Stomach (tissue), 9 donors: ENCODE measurements around the gene LILRA1. TPM values are rescaled to one million over a fixed set of nuclear protein-coding genes. Genes with fewer than 3 reads are reported as not detected.

Source experiments
- DNase-seq, 2 donors: peaks; one replicate each; pipeline versions ENCODE4 v3.0.0 to v3.0.0-alpha.2; 2013 to 2019
- H3K27ac ChIP-seq, 5 donors: fragments of 200-600 bp in 4 of 5; sonication (generic) in 4 of 5; one replicate each; pipeline ENCODE4 v1.5.1; 2013 to 2019; ENCODE audit warnings: mild to moderate bottlenecking in 1 of 5, moderate library complexity in 1 of 5
- H3K27me3 ChIP-seq, 3 donors: fragments of 200-600 bp; sonication (generic); one replicate each; pipeline ENCODE4 v1.5.1; 2017 to 2019; ENCODE audit warnings: mixed run types in 1 of 3
- H3K36me3 ChIP-seq, 4 donors: fragments of 200-600 bp; sonication (generic); 1 replicate in 3 of 4; 2 replicates in 1 of 4; pipeline ENCODE4 v1.5.1; 2016 to 2019
- H3K4me1 ChIP-seq, 4 donors: fragments of 200-600 bp; sonication (generic); one replicate each; pipeline ENCODE4 v1.5.1; 2016 to 2019
- H3K4me3 ChIP-seq, 4 donors: fragments of 200-600 bp; sonication (generic) in 3 of 4; one replicate each; pipeline ENCODE4 v1.5.1; 2016 to 2019; ENCODE audit warnings: mild to moderate bottlenecking in 1 of 4
- H3K9me3 ChIP-seq, 4 donors: fragments of 200-600 bp; sonication (generic); one replicate each; pipeline ENCODE4 v1.5.1; 2016 to 2019
- EP300 ChIP-seq: sonication (generic); formaldehyde crosslinking; IDR thresholded peaks from one replicate; pipeline ENCODE4 v1.6.1; 2017; ENCODE audit warnings: antibody characterized with exemption
- POLR2A ChIP-seq, 4 donors: fragments of 450-650 bp; IDR thresholded peaks; one replicate each; pipeline ENCODE4 v1.6.1; 2016; ENCODE audit warnings: antibody characterized with exemption in 4 of 4, control low read depth in 2 of 4, mild to moderate bottlenecking in 1 of 4, moderate library complexity in 1 of 4
- POLR2AphosphoS5 ChIP-seq, 3 donors: sonication (generic); formaldehyde crosslinking; IDR thresholded peaks; one replicate each; pipeline ENCODE4 v1.6.1; 2016; ENCODE audit warnings: antibody characterized with exemption in 3 of 3
- WGBS, 5 donors: extraction: QIAGEN DNeasy Blood & Tissue Kit in 3 of 5; methylation state at CpG; one replicate each; pipeline versions ENCODE4 v1.1.5 to v1.1.7; 2013 to 2018; 5-methylcytosine and 5-hydroxymethylcytosine counted together
- intact Hi-C: fragments of 100-400 bp; cut with DNase I; formaldehyde crosslinking; loops from one replicate; pipeline ENCODE4 v1.15.1; 2023; ENCODE audit warnings: low total_unique reads
- polyA plus RNA-seq, 3 donors: library from polyadenylated mRNA; stranded (reverse); fragments of 200-250 nt; gene quantifications; one replicate each; pipeline ENCODE4 v1.2.3, GENCODE V29; 2013
- total RNA-seq, 5 donors: library from RNA; depleted of rRNA; stranded (reverse); fragments of >200 nt; gene quantifications; one replicate each; pipeline versions ENCODE4 v1.1.0 to v1.2.3, GENCODE V29; 2014 to 2016
- TF ChIP-seq, protein P1 (sequence below), 7 experiments: fragments of 450-650 bp in 4 of 7; fragments of 200-600 bp in 3 of 7; sonication (generic) in 3 of 7; IDR thresholded peaks; one replicate each; pipeline ENCODE4 v1.5.1; 2016 to 2019; ENCODE audit warnings: antibody characterized with exemption in 7 of 7, control low read depth in 2 of 7, mild to moderate bottlenecking in 1 of 7
- donor health status: healthy with polysubstance abuse.
- donor health status: Bipolar disorder and iron deficiency.
- donor health status: healthy.

Gene LILRA1
- total and polyA plus RNA-seq, 8 donors = 0.25 to 0.62 (median 0.31) TPM; not detected in 5

DNA sequence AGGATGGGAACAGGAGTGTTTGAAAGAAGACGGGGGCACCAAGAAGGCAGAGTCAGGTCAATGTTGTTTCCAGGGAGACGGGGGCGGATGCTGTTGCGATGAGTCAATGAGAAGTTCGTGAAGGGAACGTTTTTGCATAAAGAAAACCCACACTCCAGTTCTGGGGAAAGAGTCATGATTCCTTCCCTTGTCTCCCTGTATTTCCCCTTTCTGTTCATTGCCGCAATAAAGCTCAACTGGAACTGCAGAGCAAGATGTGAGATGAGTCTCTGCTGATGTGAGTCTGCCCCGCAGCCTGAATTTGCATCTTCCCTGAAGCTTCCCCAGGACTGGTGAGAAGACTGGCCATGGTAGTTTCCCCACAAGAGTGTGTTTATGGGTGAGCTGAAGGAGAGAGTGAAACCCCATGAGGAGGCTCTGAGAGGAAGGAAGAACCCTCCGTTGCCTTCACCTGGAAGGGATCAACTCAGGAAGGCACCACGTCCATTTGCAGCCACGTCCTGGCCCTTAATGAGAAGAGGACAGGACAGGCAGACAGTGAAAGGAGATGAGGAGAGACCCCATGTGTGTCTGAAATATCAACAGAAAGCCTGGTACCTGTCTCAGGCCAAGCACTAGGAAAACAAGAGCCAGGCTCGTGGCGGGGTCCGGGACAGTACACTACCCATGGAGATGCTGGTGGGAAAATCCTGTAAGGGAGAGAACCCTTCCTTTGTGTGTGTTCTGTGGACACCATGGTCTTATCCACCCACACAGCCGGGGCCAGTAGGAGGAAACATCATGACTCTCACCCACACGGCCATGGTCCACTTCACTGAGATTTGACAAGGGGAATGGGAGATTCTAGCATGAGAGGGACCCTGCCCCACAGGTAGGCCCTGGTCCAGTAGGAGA is 13.7 kb downstream of the LILRA1 start:
- H3K27ac ChIP-seq = no peak overlapping the region
- intact Hi-C loops = no loop called here
- peaks cover 6 to 28% (median 13%) of the 10 kb centered on the region in 4 donors for H3K9me3 ChIP-seq
- H3K4me3 ChIP-seq = no peak overlapping the region
- no peaks in the 10 kb centered on the region for H3K36me3 ChIP-seq
- H3K4me1 ChIP-seq = no peaks in the 10 kb centered on the region
- no peak for TF ChIP-seq EP300
- TF ChIP-seq, protein P1, sequence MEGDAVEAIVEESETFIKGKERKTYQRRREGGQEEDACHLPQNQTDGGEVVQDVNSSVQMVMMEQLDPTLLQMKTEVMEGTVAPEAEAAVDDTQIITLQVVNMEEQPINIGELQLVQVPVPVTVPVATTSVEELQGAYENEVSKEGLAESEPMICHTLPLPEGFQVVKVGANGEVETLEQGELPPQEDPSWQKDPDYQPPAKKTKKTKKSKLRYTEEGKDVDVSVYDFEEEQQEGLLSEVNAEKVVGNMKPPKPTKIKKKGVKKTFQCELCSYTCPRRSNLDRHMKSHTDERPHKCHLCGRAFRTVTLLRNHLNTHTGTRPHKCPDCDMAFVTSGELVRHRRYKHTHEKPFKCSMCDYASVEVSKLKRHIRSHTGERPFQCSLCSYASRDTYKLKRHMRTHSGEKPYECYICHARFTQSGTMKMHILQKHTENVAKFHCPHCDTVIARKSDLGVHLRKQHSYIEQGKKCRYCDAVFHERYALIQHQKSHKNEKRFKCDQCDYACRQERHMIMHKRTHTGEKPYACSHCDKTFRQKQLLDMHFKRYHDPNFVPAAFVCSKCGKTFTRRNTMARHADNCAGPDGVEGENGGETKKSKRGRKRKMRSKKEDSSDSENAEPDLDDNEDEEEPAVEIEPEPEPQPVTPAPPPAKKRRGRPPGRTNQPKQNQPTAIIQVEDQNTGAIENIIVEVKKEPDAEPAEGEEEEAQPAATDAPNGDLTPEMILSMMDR (IDR thresholded peaks at IDR 0.05) = no peak
- TF ChIP-seq POLR2A (IDR thresholded peaks at IDR 0.05) = no peak
- TF ChIP-seq POLR2AphosphoS5 (IDR thresholded peaks at IDR 0.05) = no peak
- H3K27me3 ChIP-seq = peaks cover 0 to 15% (median 3%) of the 10 kb centered on the region in 3 donors
- WGBS, 5 donors = 67 to 80% (median 75%) methylated on average over 14 to 16 of the region's 16 CpGs
- DNase-seq = peak in 1 of 2 donors; percentile 16

DNA sequence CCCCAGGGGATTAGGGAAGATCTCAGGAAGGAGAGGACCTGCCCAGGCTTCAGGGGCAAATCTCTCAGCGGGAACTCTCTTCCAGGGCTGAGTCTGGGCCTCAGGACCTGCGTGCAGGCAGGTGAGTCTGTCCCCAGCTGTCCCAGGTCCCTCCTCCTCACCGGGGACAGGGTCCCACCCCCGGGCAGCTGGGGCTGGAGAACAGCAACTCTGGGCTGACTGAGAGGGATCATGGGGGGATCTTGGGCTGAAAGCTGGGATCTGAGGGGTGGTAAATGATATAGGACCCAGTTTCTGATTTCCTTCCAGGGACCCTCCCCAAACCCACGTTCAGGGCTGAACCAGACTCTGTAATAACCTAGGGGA is 14.3 kb downstream of the LILRA1 start:
- no peak overlapping the region for H3K4me3 ChIP-seq
- intact Hi-C loops = no loop called here
- no peak for TF ChIP-seq EP300
- TF ChIP-seq, protein P1 (IDR thresholded peaks at IDR 0.05) = no peak
- no peak for TF ChIP-seq POLR2A (IDR thresholded peaks at IDR 0.05)
- no peak for TF ChIP-seq POLR2AphosphoS5 (IDR thresholded peaks at IDR 0.05)
- no peaks in the 10 kb centered on the region for H3K4me1 ChIP-seq
- peaks cover 0 to 15% (median 0%) of the 10 kb centered on the region in 3 donors for H3K27me3 ChIP-seq
- 50 to 79% (median 60%) methylated on average over 1 to 5 of the region's 5 CpGs for WGBS, 5 donors
- H3K27ac ChIP-seq = no peak overlapping the region
- no peaks in the 10 kb centered on the region for H3K36me3 ChIP-seq
- DNase-seq = no peak
- H3K9me3 ChIP-seq = peaks cover 6 to 31% (median 13%) of the 10 kb centered on the region in 4 donors

DNA sequence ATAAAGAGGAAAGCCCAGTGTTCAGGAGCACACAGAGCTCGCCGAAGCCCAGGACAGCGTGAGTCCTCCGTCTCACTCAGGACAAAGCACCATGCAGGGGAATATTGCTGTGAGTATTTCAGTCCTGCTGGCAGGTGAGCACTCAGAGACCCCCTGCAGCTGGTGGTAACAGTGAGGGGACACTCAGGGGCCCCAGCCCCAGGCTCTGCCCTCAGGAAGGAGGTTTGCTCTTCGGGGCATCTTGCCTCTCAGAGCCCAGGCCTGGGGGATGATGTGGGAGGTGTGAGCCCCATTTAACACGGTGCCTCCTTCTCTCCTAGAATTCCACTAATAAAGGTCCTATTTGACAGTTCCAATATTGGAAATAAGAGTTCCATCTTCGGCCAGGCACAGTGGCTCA is 14.8 kb downstream of the LILRA1 start:
- no peak for DNase-seq
- 66 to 86% (median 82%) methylated on average over 3 to 7 of the region's 7 CpGs for WGBS, 5 donors
- Histone ChIP-seq H3K27me3 (peaks cover 0 to 15% (median 0%) of the 10 kb centered on the region in 3 donors), H3K27ac (no peak overlapping the region), H3K9me3 (peaks cover 6 to 32% (median 13%) of the 10 kb centered on the region in 4 donors), H3K36me3 (no peaks in the 10 kb centered on the region), H3K4me1 (no peaks in the 10 kb centered on the region), H3K4me3 (no peak overlapping the region)
- intact Hi-C loops = no loop called here
- TF ChIP-seq EP300 = no peak
- no peak for TF ChIP-seq POLR2A (IDR thresholded peaks at IDR 0.05)
- TF ChIP-seq, protein P1 (IDR thresholded peaks at IDR 0.05) = no peak

DNA sequence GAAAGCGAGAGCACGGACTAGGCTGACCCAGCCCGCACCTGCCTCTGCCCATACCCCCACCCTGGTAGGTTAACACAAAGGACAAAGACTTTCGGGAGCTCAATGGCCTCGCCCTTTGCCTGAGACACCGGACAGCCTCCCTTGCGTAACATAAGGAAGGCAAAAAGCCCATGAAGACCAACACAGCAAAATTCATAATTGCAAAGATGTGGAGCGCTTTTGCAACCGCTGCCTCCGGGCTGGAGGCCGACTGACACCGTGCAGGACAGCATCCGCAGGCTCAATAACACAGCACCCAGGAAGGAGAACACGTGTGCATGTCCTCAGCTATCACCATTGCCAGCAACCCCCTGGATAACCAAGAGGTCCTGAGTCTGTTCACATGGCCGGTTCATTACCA is 15.4 kb downstream of the LILRA1 start:
- 80 to 88% (median 87%) methylated on average over 15 of the region's 15 CpGs for WGBS, 5 donors
- H3K9me3 ChIP-seq = peaks cover 6 to 32% (median 13%) of the 10 kb centered on the region in 4 donors

More for the DNA sequence above, 15.4 kb downstream of the LILRA1 start:
- Histone ChIP-seq H3K36me3 (no peaks in the 10 kb centered on the region), H3K4me1 (no peaks in the 10 kb centered on the region), H3K27ac (no peak overlapping the region), H3K27me3 (peaks cover 0 to 15% (median 0%) of the 10 kb centered on the region in 3 donors), H3K4me3 (no peak overlapping the region)
- intact Hi-C loops = no loop called here
- TF ChIP-seq EP300 = no peak
- no peak for TF ChIP-seq POLR2AphosphoS5 (IDR thresholded peaks at IDR 0.05)
- TF ChIP-seq POLR2A (IDR thresholded peaks at IDR 0.05) = no peak
- TF ChIP-seq, protein P1 (IDR thresholded peaks at IDR 0.05) = no peak
- DNase-seq = peak in 1 of 2 donors; percentile 23
